Right lobe of liver (tissue), 4 donors: ENCODE results near the gene EDC3.

Experiments
- CTCF ChIP-seq, 4 donors: fragments of 200-600 bp in 3 of 4; fragments of 450-650 bp in 1 of 4; IDR thresholded peaks; one replicate each; pipeline versions ENCODE4 v1.5.1 to v1.8.0; 2016 to 2022; ENCODE audit warnings: antibody characterized with exemption in 4 of 4, mild to moderate bottlenecking in 2 of 4
- POLR2A ChIP-seq: fragments of 450-650 bp; IDR thresholded peaks from one replicate; pipeline ENCODE4 v1.6.1; 2017; ENCODE audit warnings: antibody characterized with exemption, mild to moderate bottlenecking
- donor health status: DM: no; HTN: no; CAD: no.
- donor health status: DM: no; HTN: no; CAD: no.
- donor health status: DM: no; HTN: yes; CAD: no.

GRCh38 chr15:74674161-74674560 is 21.7 kb downstream of the EDC3 start:
- TF ChIP-seq CTCF (IDR thresholded peaks at IDR 0.05): no peak
- TF ChIP-seq POLR2A: no peak
